Measurements from ENCODE around the gene RUBCNL.

GRCh38 chr13:46373623-46374022, 13.4 kb downstream of the RUBCNL start:
- TF ChIP-seq POLR2A (IDR thresholded peaks at IDR 0.05; ENCODE audit: low read depth, low read length) (no peak), TAF1 (IDR thresholded peaks at IDR 0.05; ENCODE audit: low read depth, low read length) (no peak), POLR2AphosphoS5 (IDR thresholded peaks at IDR 0.05; ENCODE audit: low read depth, low read length) (no peak), SPI1 (IDR thresholded peaks at IDR 0.05; ENCODE audit: low read depth, low read length) (no peak)

All from GM12891 (cell line).